IPS-NIHi11 (cell line): Measurements from ENCODE around the gene FMC1.
"Not testable (repeated sequence)": the region's sequence is repeated elsewhere in the genome, so short reads cannot be mapped to it uniquely, and the experiment has no call there.

Experiments
- DNase-seq: peaks from one replicate; pipeline ENCODE4 v3.0.0; 2012; ENCODE audit warnings: mixed read lengths, low spot score

FMC1 gene

GRCh38 chr7:139341058-139341775 is at the start of gene FMC1:
Gene FMC1, plus strand, starts transcription at chr7:139341337. Its CDS starts 48 bp downstream, at chr7:139341385.
- DNase-seq: peak; percentile 69

- no peak for DNase-seq
Measured at GRCh38 chr7:139292821-139293220, 48.3 kb upstream of the FMC1 start.

- no peak for DNase-seq
Measured at GRCh38 chr7:139293534-139293933, 47.6 kb upstream of the FMC1 start.

GRCh38 chr7:139294241-139294640 is 46.9 kb upstream of the FMC1 start:
- DNase-seq: no peak

GRCh38 chr7:139294951-139295575 is 46.1 kb upstream of the FMC1 start:
- no peak for DNase-seq

- DNase-seq: no peak
Measured at GRCh38 chr7:139297795-139298194, 43.3 kb upstream of the FMC1 start.

- DNase-seq: no peak
Measured at GRCh38 chr7:139299296-139299695, 41.8 kb upstream of the FMC1 start.

- no peak for DNase-seq
Measured at GRCh38 chr7:139300390-139300789, 40.7 kb upstream of the FMC1 start.

- DNase-seq: no peak
Measured at GRCh38 chr7:139304517-139304916, 36.6 kb upstream of the FMC1 start.

GRCh38 chr7:139317939-139318505 is 23.1 kb upstream of the FMC1 start:
- DNase-seq: no peak

GRCh38 chr7:139321071-139321745 is 19.9 kb upstream of the FMC1 start:
- DNase-seq: peak; percentile 38

GRCh38 chr7:139324709-139325108 is 16.4 kb upstream of the FMC1 start:
- DNase-seq: not testable (repeated sequence)

- DNase-seq: no peak
Measured at GRCh38 chr7:139328375-139328774, 12.8 kb upstream of the FMC1 start.

- no peak for DNase-seq
Measured at GRCh38 chr7:139329119-139329518, 12.0 kb upstream of the FMC1 start.

- no peak for DNase-seq
Measured at GRCh38 chr7:139330333-139331030, 10.7 kb upstream of the FMC1 start.

GRCh38 chr7:139332697-139333359 is 8.3 kb upstream of the FMC1 start:
- no peak for DNase-seq

GRCh38 chr7:139333443-139333842 is 7.7 kb upstream of the FMC1 start:
- not testable (repeated sequence) for DNase-seq

GRCh38 chr7:139334399-139335150 is 6.6 kb upstream of the FMC1 start:
- DNase-seq: no peak

GRCh38 chr7:139339025-139339424 is 2.1 kb upstream of the FMC1 start:
- no peak for DNase-seq

- no peak for DNase-seq
Measured at GRCh38 chr7:139339698-139340036, 1.5 kb upstream of the FMC1 start.
